ENCODE measurements around the gene FARSB.
"Not testable (repeated sequence)": the region's sequence is repeated elsewhere in the genome, so short reads cannot be mapped to it uniquely, and the experiment has no call there.

DNA sequence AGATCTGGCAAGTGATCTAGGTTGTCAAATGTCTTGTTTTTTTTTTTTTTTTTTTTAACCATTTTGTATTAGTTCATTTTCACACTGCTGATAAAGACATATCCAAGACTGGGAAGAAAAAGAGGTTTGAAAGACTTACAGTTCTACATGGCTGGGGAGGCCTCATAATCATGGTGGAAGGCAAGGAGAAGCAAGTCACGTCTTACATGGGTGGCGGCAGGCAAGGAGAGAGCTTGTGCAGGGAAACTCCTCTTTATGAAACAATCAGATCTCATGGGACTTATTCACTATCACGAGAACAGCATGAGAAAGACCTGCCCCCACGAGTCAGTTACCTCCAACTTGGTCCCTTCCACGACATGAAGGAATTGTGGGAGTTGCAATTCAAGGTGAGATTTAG is 37.5 kb upstream of the FARSB start:
- not testable (repeated sequence) for TF ChIP-seq GATA2 (IDR thresholded peaks at IDR 0.05; ENCODE audit: insufficient read depth, insufficient read length, low read depth, low read length); POLR2AphosphoS5 (IDR thresholded peaks at IDR 0.05; ENCODE audit: insufficient read depth, low read depth, low read length)
- TF ChIP-seq, protein P1, sequence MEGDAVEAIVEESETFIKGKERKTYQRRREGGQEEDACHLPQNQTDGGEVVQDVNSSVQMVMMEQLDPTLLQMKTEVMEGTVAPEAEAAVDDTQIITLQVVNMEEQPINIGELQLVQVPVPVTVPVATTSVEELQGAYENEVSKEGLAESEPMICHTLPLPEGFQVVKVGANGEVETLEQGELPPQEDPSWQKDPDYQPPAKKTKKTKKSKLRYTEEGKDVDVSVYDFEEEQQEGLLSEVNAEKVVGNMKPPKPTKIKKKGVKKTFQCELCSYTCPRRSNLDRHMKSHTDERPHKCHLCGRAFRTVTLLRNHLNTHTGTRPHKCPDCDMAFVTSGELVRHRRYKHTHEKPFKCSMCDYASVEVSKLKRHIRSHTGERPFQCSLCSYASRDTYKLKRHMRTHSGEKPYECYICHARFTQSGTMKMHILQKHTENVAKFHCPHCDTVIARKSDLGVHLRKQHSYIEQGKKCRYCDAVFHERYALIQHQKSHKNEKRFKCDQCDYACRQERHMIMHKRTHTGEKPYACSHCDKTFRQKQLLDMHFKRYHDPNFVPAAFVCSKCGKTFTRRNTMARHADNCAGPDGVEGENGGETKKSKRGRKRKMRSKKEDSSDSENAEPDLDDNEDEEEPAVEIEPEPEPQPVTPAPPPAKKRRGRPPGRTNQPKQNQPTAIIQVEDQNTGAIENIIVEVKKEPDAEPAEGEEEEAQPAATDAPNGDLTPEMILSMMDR (IDR thresholded peaks at IDR 0.05; ENCODE audit: extremely low read depth in 1 of 2, insufficient read depth in 1 of 2, low read depth in 1 of 2, low read length in 2 of 2), result not testable (repeated sequence)

Measured in endothelial cell of umbilical vein (primary cell).